NCI-H1105 (cell line): ENCODE measurements around the gene ATP5ME.
"Not testable (repeated sequence)": the region's sequence is repeated elsewhere in the genome, so short reads cannot be mapped to it uniquely, and the experiment has no call there.

Experiments used
- DNase-seq: peaks from one replicate; lab custom pipeline; 2025; lab: John Stamatoyannopoulos, UW

Gene ATP5ME, protein sequence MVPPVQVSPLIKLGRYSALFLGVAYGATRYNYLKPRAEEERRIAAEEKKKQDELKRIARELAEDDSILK

DNA sequence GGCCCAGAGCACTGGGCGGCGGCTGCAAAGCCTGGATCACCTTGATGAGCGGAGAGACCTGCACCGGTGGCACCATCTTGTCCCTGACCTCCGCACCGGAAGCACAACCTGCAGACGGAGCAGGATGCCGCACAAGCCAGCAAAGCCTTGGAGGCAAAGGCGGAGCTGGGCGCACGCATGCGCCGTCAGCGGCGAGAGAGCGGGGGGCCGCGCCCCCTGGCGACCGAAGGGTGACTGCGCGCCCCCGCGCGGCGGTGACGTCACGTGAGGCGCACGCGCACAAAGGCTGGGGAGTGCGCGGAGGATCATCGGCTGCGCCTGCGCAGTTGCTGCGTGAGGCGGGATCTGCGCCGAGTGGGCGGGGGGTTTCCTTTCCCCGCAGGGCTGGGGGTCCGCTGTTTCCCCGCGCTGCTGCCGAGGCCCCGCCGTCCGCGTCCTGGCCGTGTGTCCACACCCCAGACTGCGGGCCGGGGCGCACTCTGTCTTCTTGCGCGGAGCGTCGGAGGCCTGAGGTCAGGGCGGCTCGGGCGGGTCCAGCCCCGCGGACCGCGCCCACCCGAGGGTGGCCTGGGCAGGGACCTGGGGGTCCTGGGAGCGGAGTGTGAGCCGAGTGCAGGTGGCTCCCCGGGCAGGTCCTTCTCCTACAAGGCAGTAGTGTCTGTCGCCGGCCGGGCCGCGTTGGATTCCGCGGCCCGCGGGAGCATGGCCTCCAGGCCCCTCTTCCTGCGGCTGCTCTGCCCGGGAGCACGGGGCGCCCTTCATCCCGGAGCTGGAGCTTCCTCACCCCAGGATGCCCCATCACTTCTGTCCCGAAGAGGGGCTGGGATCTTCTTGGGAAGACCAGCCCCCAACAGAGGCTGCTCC lies at the start of gene ATP5ME, which contains the start of gene MYL5:
Gene ATP5ME, minus strand, starts transcription at position 105 of the 864 bp plus-strand sequence. Its CDS starts 29 bp downstream, at position 76.
Gene MYL5, plus strand, starts transcription at position 371 of the 864 bp plus-strand sequence. CDS start 3,485 bp downstream, outside the sequence.
- DNase-seq, result peak; percentile 81

DNA sequence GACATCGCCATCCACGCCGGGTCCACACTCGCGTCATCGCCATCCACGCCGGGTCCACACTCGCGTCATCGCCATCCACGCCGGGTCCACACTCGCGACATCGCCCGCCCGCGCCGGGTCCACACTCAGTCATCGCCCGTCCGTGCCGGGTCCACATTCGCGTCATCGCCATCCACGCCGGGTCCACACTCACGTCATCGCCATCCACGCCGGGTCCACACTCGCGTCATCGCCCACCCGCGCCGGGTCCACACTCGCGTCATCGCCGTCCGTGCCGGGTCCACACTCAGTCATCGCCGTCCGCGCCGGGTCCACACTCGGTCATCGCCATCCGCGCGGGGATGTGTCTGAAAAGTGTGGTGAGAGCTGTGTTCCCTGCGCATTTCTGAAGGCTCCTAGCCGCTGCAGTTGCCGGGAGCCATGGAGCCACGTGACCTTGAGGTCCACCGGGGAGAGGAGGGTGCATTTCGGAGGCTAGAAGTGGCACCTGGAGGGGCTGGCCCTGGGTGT lies 48.8 kb upstream of the ATP5ME start:
- DNase-seq, result no peak

DNA sequence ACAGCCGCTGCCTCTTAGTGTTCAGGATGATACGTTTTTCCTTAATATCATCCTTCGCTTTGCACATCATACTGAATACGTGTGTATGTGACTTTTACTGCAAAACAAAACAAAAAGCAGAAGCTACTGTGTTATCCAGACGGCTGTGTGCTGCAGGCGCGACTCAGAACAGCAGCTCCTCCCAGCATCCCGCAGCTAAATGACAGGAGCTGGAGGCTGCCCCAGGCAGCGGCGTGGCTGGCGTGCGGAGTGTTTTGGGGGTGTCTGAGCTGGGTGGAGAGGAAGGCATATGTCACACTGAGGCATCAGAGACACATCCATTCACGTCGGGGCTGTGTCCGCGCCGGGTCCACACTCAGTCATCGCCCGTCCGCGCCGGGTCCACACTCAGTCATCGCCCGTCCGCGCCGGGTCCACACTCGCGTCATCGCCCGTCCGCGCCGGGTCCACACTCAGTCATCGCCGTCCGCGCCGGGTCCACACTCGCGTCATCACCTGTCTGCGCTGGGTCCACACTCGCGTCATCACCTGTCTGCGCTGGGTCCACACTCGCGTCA lies 48.2 kb upstream of the ATP5ME start:
- DNase-seq, result no peak

DNA sequence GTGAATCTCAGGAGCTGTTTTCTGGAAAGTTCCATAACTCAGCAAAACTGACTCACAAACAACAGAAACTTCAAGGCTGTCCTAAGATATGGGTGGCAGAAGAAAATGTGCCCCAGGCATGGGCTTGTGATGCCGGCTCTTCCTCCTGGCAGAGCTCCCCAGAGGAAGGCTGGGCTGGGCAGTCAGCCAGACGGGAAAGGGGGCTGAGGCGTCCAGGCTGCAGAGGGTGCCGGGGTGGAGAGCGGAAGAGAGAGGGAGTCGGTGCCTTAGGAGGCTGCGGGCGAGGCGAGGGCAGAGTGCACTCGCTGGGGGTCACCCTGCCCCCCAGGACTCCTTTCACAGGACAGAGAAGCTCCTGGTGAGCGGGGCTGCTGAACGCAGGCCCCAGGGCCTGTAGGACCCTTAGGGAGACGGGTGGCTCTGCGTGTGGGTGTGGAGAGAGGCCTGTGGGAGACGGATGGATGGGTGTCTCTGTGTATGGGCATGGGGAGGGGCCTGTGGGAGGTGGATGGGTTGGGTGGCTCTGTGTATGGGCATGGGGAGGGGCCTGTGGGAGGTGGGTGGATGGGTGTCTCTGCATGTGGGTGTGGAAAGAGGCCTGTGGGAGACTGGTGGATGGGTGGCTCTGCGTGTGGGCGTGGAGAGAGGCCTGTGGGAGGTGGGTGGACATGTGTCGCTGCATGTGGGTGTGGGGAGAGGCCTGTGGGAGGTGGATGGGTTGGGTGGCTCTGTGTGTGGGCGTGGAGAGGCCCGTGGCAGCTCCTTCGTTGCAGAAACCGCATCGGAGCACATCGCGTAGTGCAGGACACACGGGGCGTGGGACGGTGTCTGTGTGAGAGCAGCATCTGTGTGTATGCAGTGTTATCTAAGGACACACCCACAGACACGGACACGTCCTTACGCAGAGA lies 47.4 kb upstream of the ATP5ME start:
- DNase-seq, result no peak

DNA sequence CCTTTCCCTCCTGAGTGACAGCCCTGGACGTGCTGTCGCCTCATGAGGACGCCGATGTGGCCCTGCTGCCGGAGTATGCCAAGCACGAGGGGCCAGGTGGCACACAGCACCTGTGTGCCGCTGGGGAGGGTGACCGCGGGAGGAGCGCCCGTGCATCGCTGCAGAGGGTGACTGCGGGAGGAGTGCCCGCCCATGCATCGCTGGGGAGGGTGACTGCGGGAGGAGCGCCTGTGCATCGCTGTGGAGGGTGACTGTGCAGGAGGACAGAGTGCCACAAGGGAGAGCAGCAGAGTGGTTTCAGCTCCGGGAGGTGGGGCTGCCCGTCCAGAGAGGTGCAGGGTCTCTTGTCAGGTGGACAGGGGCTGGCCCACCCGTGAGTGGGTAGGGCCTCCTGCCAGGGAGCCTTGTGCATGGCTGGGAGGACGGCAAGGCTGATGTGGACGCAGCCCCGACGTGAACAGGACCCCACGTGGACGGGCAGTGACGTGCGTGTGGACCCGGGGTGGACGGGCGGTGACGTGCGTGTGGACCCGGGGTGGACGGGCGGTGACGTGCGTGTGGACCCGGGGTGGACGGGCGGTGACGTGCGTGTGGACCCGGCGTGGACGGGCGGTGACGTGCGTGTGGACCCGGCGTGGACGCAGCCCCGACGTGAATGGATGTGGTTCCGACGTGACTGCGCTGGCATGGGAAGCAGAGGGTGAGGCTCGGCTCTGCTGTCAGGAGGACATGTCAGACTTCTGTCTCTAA lies 46.2 kb upstream of the ATP5ME start:
- no peak for DNase-seq

DNA sequence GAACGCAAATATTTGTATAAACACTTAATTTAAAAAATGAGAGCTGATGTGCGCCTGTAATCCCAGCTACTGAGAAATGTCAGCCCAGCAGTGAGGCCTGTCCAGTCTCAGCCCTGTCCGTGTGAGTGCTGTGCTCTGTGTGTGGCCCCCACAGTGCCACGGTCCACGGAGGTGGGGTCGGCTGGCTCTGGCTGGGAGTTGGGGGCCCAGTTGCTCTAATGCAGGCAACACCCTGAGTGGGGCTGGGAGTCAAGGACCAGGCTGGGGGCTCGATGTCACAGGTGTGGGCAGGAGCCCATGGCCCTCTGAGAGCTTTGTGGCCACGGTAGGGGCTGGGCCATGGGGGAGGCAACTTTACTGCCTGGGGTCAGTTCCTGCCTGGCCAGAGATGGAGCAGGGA lies 44.4 kb upstream of the ATP5ME start:
- DNase-seq, result no peak

DNA sequence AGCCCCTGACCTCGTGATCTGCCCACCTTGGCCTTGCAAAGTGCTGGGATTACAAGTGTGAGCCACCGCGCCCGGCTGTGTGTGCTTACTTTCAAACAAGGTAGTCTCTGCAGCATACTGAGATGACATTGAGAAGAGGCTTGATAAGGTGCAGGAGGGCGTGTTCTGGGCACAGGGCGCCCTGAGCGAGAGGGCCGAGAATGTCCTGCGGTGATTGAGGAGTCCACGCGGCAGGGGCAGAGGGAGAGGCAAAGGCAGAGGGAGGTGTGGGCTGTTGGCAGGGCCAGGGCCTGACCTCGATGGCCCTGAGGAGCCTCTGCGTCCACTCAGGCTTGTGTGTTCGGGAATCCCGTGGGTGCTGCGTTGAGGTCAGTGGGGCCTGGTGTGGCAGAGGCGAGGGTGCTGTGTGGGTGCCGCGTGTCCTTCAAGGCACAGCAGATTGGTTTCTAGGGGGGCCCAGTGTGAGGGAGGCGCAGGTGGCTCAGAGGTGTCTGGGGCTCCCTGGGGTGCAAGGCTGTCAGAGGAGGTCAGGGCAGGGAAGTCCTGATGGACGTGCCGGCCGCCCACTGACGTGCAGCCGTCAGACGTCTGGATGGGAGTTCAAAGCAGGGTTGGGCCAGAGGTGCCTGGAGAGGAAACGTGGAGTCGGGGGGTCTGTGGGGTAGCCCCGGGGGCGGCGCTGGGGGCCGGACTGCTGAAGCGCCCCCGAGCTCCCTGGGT lies 43.7 kb upstream of the ATP5ME start:
- no peak for DNase-seq

DNA sequence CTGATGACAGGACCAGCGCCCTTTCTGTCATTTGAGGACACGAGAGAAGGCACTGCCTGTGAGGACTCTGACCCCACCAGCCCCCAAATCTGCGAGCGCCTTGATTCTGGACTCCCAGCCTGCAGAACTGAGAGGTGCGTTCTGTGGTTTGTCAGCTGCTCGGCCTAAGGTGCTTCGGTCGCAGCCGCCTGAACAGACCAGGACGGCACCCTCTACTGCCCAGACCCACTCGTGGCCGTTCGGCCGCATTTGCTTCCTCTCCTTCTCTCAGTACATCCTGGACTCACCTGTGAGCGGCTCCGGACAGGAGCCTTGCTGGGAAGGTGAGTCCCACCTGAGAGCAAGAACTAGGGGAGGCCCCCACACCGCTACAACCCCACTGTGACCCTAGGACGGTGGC lies 40.0 kb upstream of the ATP5ME start:
- DNase-seq, result no peak

DNA sequence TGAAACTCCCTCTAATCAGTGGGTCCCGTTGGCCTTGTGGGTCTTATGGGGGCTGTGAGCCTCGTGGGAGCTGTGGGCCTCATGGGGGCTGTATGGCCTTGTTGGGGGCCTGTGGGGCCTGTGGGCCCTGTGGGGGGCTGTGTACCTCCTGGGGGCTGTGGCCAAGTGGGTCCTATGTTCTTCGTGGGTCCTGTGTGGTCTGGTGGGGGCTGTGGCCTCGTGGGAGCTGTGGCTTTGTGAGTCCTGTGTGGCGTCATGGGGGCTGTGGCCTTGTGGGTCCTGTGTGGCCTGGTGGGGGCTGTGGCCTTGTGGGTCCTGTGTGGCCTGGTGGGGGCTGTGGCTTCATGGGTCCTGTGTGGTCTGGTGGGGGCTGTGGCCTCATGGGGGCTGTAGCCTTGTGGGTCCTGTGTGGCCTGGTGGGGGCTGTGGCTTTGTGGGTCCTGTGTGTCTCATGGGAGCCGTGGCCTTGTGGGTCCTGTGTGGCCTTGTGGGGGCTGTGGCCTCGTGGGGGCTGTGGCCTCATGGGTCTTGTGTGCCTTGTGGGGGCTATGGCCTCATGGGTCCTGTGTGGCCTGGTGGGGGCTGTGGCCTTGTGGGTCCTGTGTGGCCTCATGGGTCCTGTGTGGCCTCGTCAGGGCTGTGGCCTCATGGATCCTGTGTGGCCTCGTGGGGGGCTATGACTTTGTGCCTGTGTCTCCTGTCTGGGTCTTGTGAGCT lies 39.0 kb upstream of the ATP5ME start:
- DNase-seq, result no peak

DNA sequence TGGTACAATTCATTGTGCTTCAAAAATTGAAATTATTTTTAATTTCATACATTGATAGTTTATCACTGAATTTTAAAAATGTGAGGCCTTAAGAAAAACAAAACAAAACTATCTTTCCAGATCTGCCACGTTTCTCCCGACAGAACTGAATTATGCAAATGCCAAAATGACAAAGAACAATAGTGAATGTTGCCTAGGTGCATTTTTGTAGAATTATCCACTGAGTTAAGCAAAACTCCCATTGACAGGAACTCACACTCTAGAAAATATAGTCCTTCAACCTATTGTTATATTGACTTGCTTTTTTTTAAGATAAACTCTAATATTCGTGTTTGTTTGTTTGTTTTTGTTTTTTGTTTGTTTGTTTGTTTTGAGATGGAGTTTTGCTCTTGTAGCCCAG lies 38.0 kb upstream of the ATP5ME start:
- no peak for DNase-seq

DNA sequence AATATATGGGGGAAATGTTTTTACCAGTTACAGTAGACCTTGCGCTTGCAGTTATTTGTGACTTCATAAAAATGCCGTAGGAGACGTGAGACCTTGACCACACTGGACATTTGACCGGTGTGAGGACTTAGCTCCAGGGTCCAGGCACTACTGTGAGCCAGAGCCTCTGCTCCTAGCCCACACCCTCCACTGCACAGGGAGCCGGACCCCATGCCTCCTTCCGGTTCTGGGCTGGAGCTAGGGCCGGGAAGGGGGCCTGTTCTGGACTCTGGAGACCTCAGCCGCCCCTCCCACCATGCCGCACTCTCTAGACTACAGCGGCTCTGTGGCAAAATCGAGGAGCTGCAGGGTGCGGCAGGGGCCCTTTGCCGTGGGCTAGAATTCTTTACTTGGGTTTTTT lies 36.8 kb upstream of the ATP5ME start:
- DNase-seq, result no peak

DNA sequence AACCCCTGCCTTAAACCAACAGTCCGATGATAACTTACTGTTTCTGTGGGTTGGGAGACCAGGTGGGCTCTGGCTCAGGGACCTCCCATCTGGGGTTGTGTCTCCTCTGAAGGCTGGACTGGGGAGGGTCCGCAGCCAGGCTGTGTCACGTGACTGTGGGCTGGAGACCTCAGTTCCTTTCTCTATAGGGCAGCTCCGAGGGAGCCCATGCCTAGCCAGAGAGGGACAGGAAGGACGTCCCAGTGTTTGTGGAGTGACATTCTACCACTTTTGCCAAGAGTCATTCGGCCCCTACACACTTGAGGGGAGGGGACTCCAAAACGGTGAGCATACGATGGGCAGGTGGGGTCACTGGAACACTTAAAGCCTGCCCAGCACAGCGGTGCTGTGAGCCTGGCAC lies 36.0 kb upstream of the ATP5ME start:
- no peak for DNase-seq

DNA sequence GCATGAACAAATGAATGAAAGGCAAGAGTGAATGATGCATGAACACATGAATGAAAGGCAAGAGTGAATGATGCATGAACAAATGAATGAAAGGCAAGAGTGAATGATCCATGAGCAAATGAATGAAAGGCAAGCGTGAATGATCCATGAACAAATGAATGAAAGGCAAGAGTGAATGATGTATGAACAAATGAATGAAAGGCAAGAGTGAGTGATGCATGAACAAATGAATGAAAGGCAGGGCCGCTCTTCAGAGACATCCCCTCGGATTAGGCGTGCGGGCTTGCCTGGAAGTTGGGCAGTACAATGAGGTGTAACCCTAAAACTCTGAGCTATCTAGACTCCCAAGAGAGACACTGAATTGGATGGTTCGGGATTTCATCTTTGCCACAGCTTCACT lies 35.3 kb upstream of the ATP5ME start:
- no peak for DNase-seq

DNA sequence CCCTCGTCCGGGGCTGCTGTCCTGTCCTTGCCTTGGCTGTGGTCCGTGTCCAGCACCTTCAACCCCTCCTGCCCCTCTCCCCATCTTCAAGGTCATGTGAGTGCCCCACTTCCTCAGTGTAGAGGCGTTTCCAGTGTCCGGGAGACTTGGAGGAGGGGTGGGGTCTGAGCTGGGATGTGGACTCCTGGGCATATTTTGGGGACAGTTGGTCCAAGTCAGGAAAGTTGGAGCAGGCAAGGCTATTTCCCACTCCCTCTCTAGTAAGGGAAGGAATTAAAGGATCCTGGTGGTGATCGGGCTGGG lies 34.5 kb upstream of the ATP5ME start:
- DNase-seq, result no peak

DNA sequence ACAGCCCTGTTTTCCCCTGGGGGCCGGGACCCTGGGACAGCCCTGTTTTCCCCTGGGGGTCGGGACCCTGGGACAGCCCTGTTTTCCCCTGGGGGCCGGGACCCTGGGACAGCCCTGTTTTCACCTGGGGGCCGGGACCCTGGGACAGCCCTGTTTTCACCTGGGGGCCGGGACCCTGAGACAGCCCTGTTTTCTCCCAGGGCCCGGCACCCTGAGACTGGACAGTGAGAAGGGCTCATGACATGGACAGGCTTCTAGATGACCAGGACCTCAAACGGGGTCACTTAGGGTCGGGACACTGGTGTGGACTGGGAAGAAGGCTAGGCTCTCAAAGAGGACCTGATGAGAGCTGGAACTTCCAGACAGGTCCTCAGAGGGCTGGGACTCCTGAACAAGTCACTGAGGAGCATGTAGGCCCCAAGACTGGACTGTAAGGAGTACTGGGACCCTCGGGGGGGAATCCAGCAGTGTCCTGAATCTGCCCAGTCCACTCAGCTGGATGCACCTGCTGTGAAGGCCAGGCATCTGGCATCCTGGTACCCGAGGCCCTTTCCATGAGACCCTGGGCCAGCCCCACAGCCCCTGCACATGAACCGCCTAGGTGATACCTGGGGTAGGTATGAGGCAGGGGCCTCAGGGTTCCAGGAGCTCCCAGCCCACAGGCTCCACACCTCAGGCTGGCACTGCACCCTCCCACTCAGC lies 34.0 kb upstream of the ATP5ME start:
- no peak for DNase-seq

DNA sequence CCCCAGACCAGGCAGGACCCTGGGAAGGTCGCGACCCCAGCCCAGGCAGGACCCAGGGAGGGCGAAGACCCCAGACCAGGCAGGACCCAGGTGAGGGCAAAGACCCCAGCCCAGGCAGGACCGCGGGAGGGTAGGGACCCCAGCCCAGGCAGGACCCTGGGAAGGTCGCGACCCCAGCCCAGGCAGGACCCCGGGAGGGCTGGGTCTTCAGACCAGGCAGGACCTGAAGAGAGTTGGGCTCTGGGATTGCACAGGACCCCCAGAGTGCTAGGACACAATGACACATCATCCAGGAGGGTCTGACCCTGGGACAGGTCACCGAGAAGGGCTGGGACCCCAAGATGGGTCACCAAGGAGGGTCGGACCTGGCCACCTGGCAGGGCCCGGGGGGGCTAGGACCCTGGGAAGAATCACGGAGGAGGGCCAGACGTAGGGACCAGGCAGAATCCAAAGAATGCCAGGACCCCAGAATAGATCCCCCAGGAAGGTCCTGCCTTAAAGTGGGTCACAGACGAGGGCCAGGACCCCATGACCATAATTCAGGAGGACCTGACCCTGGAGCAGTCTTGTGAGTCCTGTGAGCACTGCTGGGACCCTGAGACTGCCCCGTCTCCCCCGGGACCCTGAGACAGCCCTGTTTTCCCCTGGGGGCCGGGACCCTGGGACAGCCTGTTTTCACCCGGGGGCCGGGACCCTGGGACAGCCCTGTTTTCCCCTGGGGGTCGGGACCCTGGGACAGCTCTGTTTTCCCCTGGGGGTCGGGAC lies 32.9 kb upstream of the ATP5ME start:
- no peak for DNase-seq

DNA sequence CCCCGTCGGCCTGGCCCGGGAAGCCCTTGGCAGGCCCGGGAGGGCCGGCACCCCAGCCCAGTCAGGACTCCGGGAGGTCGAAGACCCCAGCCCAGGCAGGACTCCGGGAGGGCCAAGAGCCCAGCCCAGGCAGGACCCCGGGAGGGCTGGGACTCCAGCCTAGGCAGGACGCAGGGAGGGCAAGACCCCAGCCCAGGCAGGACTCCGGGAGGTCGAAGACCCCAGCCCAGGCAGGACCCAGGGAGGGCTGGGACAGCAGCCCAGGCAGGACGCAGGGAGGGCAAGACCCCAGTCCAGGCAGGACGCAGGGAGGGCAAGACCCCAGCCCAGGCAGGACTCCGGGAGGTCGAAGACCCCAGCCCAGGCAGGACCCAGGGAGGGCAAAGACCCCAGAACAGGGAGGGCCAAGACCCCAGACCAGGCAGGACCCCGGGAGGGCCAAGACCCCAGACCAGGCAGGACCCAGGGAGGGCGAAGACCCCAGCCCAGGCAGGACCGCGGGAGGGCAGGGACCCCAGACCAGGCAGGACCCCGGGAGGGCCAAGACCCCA lies 32.1 kb upstream of the ATP5ME start:
- DNase-seq, result not testable (repeated sequence)

DNA sequence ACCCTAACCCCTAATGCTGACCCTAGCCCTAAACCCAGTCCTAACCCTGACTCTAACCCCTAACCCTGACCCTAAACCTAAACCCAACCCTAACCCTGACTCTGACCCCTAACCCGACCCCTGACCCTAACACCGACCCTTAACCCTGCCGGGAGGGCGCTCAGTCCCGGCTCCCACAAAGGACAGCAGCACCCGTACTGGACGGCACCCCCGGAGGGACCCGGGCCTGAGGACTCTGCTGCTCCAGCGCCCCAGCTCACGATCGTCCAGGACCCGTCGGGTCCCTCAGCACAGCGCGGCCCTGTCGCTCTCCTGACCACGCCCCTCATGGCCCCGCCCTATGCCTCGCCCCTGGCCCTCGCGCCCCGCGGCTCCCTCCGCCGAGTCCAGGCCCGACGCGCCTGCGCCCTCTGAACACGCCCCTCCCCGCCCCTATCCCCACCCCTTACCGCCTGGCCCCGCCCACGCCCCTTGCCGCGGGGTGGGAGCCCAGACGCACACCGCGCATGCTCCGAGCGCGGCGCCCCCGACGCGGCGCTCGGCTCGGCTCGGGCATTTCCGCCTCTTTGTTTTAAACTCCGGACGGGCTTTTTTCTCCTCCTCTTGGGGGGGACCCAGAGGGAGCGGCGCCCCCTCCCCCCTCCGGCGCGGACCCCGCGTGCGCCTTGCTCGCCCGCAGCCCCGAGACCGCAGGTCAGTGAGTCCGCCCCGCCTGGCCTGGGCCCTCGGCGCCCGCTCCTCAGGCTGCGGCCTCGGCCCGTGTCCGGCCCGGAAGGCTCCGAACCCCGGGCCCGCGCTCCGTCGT lies 31.4 kb upstream of the ATP5ME start, which contains the start of gene PCGF3:
Gene PCGF3, plus strand, starts transcription at position 555 of the 805 bp plus-strand sequence. CDS start 27,849 bp downstream, outside the sequence.
- DNase-seq, result peak; percentile 81
